ENCODE results near the gene KIAA0232.
A peak's percentile ranks its signal among the peaks of the same experiment; 100 is the strongest.

KIAA0232 gene

DNA sequence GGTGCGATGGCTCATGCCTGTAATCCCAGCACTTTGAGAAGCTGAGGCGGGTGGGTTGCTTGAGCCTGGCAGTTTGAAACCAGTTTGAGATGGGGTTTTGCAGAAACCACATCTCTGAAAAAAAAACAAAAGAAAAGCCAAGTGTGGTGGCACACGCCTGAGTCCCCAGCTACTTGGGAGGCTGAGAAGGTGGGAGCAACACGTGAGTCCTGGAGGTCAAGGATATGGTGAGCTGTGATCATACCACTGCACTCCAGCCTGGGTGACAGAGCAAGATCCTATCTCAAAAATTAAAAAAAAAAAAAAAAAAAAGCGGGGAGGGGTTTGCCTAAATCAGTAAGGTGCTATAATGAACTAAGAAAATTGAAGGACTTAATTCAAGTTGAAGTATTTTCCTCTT, 68.9 kb downstream of the KIAA0232 start:
- DNase-seq = no peak

GRCh38 chr4:6851962-6852361, 69.4 kb downstream of the KIAA0232 start:
- no peak for DNase-seq

- no peak for DNase-seq
These were observed 70.1 kb downstream of the KIAA0232 start for GRCh38 chr4:6852582-6852981.

- DNase-seq = no peak
These were observed 71.7 kb downstream of the KIAA0232 start for GRCh38 chr4:6854098-6854744.

DNA sequence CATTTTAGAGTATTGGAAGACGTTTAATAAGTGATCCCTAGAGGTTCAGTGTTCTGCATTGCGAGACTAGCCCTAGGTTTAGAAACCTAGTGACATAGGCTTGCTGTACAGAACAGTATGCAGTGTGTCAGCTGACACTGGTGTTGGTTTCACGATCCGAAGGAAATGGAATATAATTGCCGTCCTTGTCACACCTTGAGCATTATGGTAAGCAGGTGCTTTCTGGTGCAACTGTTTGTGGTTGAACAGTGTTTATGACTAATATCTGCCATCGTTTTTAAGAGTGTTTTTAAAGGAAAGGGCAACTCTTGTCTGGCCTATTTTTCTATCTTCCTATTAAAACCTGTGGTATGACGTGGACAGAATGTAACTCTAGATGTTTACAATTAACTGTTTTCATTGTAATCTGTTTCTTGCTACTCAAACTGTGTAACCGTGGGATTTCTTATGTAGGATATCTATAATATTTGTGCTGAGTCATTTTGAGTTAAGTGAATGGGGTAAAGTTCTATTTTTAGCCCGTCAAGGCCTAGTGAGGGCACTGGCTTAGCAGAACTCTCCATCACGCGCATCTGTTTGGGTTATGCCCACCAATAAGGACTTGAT, 73.3 kb downstream of the KIAA0232 start:
- peak; percentile 64 for DNase-seq

DNA sequence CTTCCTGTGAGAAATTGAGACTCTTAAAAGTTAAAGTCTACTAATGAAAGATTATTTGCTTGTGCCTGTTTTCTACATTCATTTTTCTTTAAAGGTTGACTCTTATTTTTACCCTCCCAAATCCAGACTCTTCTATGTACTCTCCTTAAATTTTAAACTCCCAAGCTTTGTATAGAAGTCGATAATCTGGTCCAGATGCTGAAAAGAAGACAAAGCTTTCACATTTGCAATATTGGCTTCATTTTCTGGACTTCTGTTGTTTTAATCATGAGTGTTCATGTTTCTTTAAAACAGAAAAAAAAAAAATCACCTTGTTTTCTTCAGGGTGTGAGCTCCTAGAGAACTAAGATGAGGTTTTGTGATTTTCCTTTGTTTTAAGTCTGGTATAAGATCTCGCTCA, 73.9 kb downstream of the KIAA0232 start:
- no peak for DNase-seq

- DNase-seq = no peak
These were observed 74.7 kb downstream of the KIAA0232 start for GRCh38 chr4:6857009-6857882.

DNA sequence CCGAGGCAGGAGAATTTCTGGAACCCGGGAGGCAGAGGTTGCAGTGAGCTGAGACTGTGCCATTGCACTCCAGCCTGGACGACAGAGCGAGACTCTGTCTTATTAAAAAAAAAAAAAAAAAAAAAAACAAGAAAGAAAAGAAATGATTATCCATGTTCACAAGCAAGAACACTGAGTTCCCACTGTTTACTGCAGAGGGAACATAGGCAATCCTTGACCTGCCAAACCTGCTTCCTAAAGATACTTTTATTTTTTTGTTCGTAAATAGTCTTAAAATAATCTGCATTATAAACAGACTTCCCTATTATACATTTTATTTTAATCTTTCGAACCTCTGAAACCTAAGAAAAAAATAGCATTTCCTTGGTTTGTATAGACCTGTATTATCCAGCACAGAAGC, 76.5 kb downstream of the KIAA0232 start:
- DNase-seq = no peak

GRCh38 chr4:6859543-6859942, 77.0 kb downstream of the KIAA0232 start:
- DNase-seq = no peak

- DNase-seq = no peak
These were observed 85.9 kb downstream of the KIAA0232 start for GRCh38 chr4:6868386-6868785.

GRCh38 chr4:6869944-6870343, 87.4 kb downstream of the KIAA0232 start:
- DNase-seq = no peak

- DNase-seq = no peak
These were observed 90.8 kb downstream of the KIAA0232 start for GRCh38 chr4:6873291-6873690.

DNA sequence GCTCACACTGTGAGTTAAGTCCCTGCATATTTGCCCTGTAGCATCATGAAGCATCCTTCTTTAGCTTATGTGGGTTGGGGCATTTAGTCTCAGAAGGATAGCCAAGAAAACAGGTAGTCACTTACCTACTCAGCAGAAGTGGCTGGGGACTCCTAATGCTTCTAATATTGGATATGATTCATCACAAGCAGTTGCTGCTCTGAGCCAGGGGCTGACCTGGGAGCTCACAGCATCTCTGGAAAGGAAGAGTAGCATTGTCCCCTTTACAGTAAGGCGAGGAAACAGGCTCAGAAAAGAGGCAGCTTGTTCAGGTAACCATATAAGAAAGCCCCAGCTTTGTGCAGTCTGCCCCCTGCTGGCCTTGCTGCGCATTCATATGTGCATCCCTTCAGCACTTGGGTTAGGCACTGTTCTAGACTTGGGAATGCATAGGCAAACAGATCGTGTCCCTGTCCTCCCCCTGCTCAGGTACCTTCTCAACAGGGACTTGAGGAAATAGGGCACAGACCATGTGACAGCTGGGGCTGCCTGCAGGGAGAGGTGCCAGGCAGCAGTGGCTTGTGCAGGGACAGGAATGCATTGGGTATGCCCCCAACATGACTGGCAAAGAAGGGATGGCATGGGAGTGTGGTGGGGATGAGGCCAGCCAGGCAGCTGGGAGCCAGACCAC, 91.4 kb downstream of the KIAA0232 start:
- DNase-seq = peak; percentile 43

DNA sequence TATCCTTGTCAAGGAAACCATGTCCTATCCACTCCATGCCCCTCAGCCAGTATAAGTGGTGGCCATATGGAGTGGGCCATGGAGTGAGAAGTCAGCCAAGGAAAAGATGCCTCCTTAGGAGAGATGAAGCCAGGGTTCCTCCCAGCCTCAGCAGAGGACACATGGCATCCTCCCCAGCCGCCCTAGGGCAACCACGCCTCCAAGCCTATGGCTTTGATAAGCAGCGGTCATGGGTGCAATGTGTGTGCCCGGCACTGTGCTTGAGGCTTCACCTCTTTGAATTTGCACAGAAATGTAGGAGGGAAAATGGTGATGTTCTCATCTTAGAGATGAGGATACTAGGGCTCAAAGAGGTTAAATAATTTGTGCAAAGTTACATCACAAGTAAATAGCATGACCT, 92.5 kb downstream of the KIAA0232 start:
- DNase-seq = no peak

GRCh38 chr4:6875431-6875831, 92.9 kb downstream of the KIAA0232 start:
- no peak for DNase-seq

GRCh38 chr4:6876440-6876839, 93.9 kb downstream of the KIAA0232 start:
- DNase-seq = no peak

DNA sequence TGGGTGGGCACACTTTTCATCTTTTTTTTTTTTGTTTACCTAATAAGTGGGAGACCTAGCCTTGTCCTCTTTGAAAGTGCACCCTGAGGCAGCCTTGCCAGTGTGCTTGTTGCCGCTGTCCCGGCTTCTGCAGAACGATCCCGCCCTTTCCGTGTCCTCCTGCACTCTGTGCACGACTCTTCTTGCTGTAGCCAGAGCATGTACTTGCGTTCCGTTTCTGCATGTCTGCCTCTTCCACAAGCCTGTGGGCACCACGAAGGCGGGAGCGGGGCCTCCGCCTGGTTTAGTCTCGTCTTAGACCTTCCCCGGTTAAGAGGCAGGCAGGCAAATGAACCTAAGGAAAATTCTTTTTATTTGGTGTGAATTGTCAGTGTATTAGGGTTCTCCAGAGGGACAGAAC, 94.5 kb downstream of the KIAA0232 start:
- no peak for DNase-seq

- DNase-seq = no peak
These were observed 96.0 kb downstream of the KIAA0232 start for GRCh38 chr4:6878451-6879059.

DNA sequence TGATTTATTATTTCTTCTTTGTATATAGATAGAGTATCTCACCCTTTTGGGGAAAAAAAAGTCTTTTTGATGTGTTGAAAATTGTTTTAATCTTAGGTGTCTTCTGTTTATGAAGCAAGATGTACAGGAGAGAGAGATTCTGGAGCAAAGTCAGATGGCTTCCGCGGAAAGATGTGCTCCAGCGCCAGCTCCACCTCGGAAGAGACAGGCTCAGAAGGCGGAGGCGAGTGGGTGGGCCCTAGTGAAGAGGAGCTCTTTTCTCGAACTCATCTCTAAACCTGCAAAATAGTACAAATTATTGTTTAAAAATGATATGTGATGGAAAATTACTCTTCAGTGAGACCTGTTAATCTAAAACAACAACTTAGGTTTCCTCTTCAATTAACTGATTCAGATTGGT, 98.2 kb downstream of the KIAA0232 start:
- DNase-seq = no peak

- DNase-seq = no peak
These were observed 99.4 kb downstream of the KIAA0232 start for GRCh38 chr4:6881908-6882307.

- no peak for DNase-seq
These were observed 101.9 kb downstream of the KIAA0232 start for GRCh38 chr4:6884341-6884870.

DNA sequence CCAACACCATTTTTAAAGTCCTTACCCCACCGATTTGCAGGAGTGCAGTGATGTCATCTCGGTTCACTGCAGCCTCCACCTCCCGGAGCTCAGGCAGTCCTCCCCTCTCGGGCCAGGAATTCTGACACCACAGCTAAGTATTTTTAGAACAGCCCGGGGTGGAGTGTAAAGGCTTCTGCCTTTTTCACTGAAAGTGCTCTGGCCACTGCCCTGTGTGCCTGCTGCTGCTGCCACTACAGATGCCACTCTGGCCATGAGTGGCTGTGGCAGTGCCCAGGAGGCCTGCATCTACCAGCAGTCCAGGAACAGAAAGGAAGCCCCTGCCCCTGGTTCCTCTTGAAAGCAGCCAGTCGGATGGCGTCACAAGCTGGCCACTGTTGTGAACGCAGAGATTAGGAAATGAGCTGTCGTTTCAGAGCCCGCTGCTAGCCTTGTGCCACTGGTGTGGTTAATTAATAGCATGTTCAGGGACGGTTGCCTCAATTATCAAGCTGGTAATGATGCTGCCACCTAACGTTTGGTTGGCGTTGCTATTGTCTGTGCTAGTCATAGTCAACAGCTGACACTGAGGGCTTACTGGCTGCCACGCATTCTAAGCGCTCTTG, 103.5 kb downstream of the KIAA0232 start:
- DNase-seq = peak; percentile 46
